ENCODE data around the gene KLRC4.

Gene KLRC4

GRCh38 chr12:10366875-10367274 lies 42.7 kb downstream of the KLRC4 start:
- FAIRE-seq: no peak

GRCh38 chr12:10365696-10366405 lies 43.7 kb downstream of the KLRC4 start:
- no peak for FAIRE-seq

DNA sequence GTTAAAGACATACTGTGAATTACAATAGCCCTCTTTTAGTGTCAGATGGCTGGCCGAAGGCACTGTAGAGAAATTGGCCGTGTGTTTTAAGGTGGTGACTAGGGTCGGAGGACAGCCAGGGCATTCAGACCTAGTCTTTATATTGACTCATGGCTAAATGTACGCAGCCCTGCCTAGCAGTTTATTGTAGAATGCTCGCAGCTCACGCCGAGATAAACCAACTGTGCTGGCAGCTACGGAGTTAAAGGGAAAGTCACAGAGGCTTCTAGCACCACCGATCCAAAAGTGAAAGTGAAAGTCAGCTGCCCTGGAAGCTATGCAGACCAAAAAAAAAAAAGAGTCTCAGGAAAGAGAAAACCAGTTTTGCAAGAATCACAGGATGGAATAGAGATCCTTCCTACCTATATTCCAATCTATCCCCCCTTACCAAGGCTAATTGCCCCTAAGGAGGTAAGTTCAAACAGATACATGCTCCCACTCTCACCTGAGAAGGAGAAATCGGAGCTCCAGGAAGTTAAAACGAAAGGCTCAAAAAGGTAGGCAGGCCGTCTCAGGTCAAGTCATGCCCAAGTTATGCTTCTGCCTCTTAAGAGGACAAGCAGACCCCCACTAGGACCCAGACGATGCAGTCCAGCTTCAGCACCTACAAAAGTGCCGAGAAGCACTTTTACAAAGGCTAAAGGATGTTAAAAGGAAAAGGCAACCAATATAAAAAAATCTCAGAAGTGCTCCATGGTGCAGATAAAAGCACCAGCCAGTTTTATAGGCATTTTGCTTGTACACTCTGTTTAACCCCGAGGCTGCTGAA lies 44.5 kb downstream of the KLRC4 start:
- FAIRE-seq: no peak

DNA sequence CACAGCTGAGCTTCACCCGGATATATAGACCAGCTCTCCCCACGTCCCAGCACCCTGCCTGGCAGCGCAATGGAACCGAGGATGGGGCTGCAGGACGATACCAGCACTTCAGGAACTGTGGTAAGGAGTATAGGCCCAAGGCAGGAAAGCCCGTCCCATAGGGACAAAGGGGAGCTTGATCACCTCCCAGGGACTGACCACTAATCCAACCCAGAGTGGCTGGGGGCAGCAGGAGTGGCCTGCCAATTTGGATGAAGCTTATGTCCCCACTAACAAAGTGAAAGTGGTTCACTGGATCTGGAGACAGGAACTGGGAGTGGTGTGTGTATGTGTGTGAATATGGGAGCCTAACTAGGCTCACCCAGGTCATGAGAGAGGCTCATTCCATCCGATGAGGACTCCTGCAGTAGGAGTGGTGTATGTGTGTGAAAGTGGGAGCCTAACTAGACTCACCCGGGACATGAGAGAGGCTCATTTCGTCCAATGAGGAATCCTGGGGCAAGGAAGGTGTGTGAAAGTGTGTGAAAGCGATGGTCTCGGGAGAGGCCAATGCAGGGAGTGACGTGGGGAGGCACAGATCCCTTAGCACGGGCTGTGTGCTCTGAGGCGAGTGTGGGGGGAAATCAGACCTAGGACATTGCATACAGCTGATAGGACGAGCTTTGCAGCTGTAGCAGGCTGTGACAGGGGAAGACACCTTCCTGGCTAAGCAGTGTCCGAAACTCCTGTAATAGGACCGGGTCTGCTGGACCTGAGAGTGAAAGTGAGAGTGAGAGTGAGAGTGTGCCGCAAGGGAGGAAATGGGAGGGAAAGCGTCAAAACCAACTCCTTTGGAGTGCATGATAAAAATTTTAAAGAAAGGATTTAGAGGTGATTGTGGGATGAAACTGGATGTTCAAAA lies 45.4 kb downstream of the KLRC4 start:
- no peak for FAIRE-seq

DNA sequence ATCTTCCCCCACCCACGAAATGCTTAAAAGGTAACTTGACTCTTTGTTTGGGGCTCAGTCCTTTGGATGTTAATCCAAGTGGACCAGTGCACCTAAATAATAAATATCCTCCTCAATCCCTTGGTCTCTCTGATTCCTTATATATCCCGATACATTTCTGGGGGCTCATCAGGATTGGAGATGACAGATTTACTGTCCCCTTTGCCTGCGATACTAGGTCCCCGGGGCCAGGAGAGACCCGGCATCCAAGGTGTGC lies 46.0 kb downstream of the KLRC4 start:
- FAIRE-seq: no peak

GRCh38 chr12:10362828-10363657 lies 46.5 kb downstream of the KLRC4 start:
- FAIRE-seq: no peak

DNA sequence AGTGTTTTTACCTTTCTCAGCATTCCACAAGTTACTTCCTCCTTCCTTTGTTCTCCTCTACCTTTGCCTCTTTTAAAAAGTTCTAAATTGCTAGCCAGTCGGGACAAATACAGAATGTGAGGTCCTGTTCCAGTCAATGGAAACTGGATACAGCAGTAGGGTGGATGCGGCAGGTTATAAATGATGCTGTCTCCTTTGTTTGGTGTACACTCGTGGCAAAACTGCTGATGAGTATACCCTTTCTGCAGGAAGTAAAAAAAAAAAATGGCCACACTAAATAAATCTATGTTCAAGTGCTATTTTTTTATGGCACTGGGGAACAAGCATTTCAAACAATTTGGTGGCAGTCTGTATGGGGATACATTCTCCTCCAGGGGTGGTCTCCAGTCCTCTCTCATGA lies 47.2 kb downstream of the KLRC4 start:
- no peak for FAIRE-seq

- no peak for FAIRE-seq
These were observed 47.9 kb downstream of the KLRC4 start for GRCh38 chr12:10361622-10362021.

DNA sequence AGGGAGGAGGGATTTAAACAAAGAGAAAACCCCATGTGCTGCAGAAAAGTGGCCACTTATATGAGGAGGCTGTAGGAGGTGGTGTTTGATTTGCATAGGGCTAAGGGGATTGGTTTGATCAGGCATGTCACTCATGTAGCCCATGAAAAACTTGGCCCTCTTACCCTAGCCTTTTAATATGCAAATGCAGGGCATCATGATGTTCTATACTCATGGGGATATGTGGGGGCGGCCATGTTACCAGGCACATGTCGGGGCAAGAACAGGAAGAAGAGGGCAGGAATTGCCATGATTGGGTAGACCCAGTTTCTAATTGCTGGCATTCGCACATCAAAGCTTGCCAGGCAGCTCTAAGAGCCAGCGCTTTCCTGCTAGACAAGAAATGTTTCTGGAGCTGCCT lies 48.5 kb downstream of the KLRC4 start:
- FAIRE-seq: no peak

- FAIRE-seq: no peak
These were observed 50.6 kb downstream of the KLRC4 start for GRCh38 chr12:10358969-10359368.

- FAIRE-seq: no peak
These were observed 51.4 kb downstream of the KLRC4 start for GRCh38 chr12:10358131-10358530.

Data from TTC549 (cell line).